Ishikawa (cell line): ENCODE results near the gene TUSC7.

Source experiments
- CEBPB ChIP-seq: IDR thresholded peaks from 2 replicates; pipeline ENCODE4 v1.6.1; 2012
- EGR1 ChIP-seq: IDR thresholded peaks from 2 replicates; pipeline ENCODE4 v1.6.1; 2012
- EP300 ChIP-seq: IDR thresholded peaks from 2 replicates; pipeline ENCODE4 v1.6.1; 2012; ENCODE audit warnings: borderline replicate concordance
- FOXM1 ChIP-seq: IDR thresholded peaks from 2 replicates; pipeline ENCODE4 v1.6.1; 2012; ENCODE audit warnings: low read depth, borderline replicate concordance
- MAX ChIP-seq: IDR thresholded peaks from 2 replicates; pipeline ENCODE4 v1.6.1; 2012
- RAD21 ChIP-seq: IDR thresholded peaks from 2 replicates; pipeline ENCODE4 v1.6.1; 2012; ENCODE audit warnings: low read depth
- REST ChIP-seq: IDR thresholded peaks from 2 replicates; pipeline ENCODE4 v1.6.1; 2012; ENCODE audit warnings: low read depth, mild to moderate bottlenecking
- TEAD4 ChIP-seq: IDR thresholded peaks from 2 replicates; pipeline ENCODE4 v1.6.1; 2012
- YY1 ChIP-seq: IDR thresholded peaks from 2 replicates; pipeline ENCODE4 v1.6.1; 2012; ENCODE audit warnings: low read depth
- ZBTB7A ChIP-seq: IDR thresholded peaks from 2 replicates; pipeline ENCODE4 v1.6.1; 2012; ENCODE audit warnings: low read depth

GRCh38 chr3:116739678-116740077, 30.1 kb downstream of the TUSC7 start:
- TF ChIP-seq MAX = no peak
- TF ChIP-seq ZBTB7A = no peak
- TF ChIP-seq FOXM1 = no peak
- no peak for TF ChIP-seq TEAD4
- TF ChIP-seq REST = no peak
- TF ChIP-seq YY1 = no peak
- no peak for TF ChIP-seq CEBPB
- no peak for TF ChIP-seq EGR1
- TF ChIP-seq EP300 = no peak
- TF ChIP-seq RAD21 = no peak
